GM23338 (cell line): ENCODE measurements around the gene FURIN. TPM values are rescaled to one million over a fixed set of nuclear protein-coding genes. Genes with fewer than 3 reads are reported as not detected.

Source experiments
- ATAC-seq: fragments of 200-7000 bp; cut with Tn5 transposase; 3 replicates; pipeline ENCODE4 v1.9.1; 2020
- DNase-seq: peaks from one replicate; pipeline ENCODE4 v3.0.0-alpha.2; 2015; ENCODE audit warnings: low spot score
- H2AFZ ChIP-seq: fragments of 200-600 bp; sonication (generic); 2 replicates; pipeline ENCODE4 v1.8.0; 2016; ENCODE audit warnings: antibody characterized with exemption, mild to moderate bottlenecking, moderate library complexity
- H3F3A ChIP-seq: fragments of 200-600 bp; sonication (generic); replicated peaks from 2 replicates; pipeline ENCODE4 v1.8.0; 2017; ENCODE audit warnings: antibody characterized with exemption, mixed run types, low read depth
- H3K27ac ChIP-seq: fragments of 200-600 bp; sonication (generic); 2 replicates; pipeline ENCODE4 v1.6.1; 2016; ENCODE audit warnings: low read depth
- H3K27me3 ChIP-seq: fragments of 200-600 bp; sonication (generic); 2 replicates; pipeline ENCODE4 v1.8.0; 2016; ENCODE audit warnings: mild to moderate bottlenecking, mixed run types, moderate library complexity; ENCODE audit not compliant: insufficient read depth
- H3K36me3 ChIP-seq: fragments of 200-600 bp; sonication (generic); 2 replicates; pipeline ENCODE4 v1.8.0; 2016; ENCODE audit warnings: mild to moderate bottlenecking; ENCODE audit not compliant: insufficient read depth
- H3K4me1 ChIP-seq: fragments of 200-600 bp; sonication (generic); 2 replicates; pipeline ENCODE4 v1.8.0; 2016; ENCODE audit warnings: mild to moderate bottlenecking, moderate library complexity; ENCODE audit not compliant: insufficient read depth
- H3K4me2 ChIP-seq: fragments of 200-600 bp; sonication (generic); 2 replicates; pipeline ENCODE4 v1.7.1; 2017; ENCODE audit warnings: mixed run types
- H3K4me3 ChIP-seq: fragments of 200-600 bp; sonication (generic); 2 replicates; pipeline ENCODE4 v1.6.1; 2016; ENCODE audit warnings: mixed run types
- H3K79me2 ChIP-seq: fragments of 200-600 bp; sonication (generic); replicated peaks from 2 replicates; pipeline ENCODE4 v1.8.0; 2017; ENCODE audit warnings: mild to moderate bottlenecking; ENCODE audit not compliant: insufficient read depth
- H3K9me2 ChIP-seq: fragments of 200-600 bp; sonication (generic); 2 replicates; pipeline ENCODE4 v1.8.0; 2017; ENCODE audit not compliant: insufficient read depth
- H4K20me1 ChIP-seq: fragments of 200-600 bp; sonication (generic); replicated peaks from 2 replicates; pipeline ENCODE4 v1.8.0; 2017; ENCODE audit warnings: mild to moderate bottlenecking; ENCODE audit not compliant: insufficient read depth
- H3K27ac Mint-ChIP-seq: 2 replicates; pipeline ENCODE4 v1.8.0; 2020; ENCODE audit warnings: inconsistent platforms, mild to moderate bottlenecking, moderate library complexity, mixed read lengths
- H3K27me3 Mint-ChIP-seq: 3 replicates; pipeline ENCODE4 v1.8.0; 2022; ENCODE audit warnings: low read depth, mild to moderate bottlenecking, moderate library complexity, mixed read lengths, inconsistent platforms; ENCODE audit not compliant: insufficient read depth, poor library complexity
- H3K36me3 Mint-ChIP-seq: 3 replicates; pipeline ENCODE4 v1.8.0; 2021; ENCODE audit warnings: low read depth, mild to moderate bottlenecking, inconsistent platforms, moderate library complexity, mixed read lengths
- H3K4me1 Mint-ChIP-seq: 3 replicates; pipeline ENCODE4 v1.8.0; 2020; ENCODE audit warnings: mild to moderate bottlenecking, inconsistent platforms, mixed read lengths
- H3K4me3 Mint-ChIP-seq: 3 replicates; pipeline ENCODE4 v1.8.0; 2021; ENCODE audit warnings: moderate library complexity, mild to moderate bottlenecking, inconsistent platforms, mixed read lengths
- H3K9me3 Mint-ChIP-seq: 3 replicates; pipeline ENCODE4 v1.8.0; 2020; ENCODE audit warnings: moderate library complexity, mild to moderate bottlenecking, inconsistent platforms, mixed read lengths
- EZH2phosphoT487 ChIP-seq: fragments of 200-600 bp; sonication (generic); IDR thresholded peaks from one replicate; pipeline ENCODE4 v1.8.1; 2018; ENCODE audit warnings: antibody characterized with exemption; ENCODE audit not compliant: unreplicated experiment
- JUNB ChIP-seq: IDR thresholded peaks from one replicate; pipeline ENCODE4 v1.6.1; 2016; ENCODE audit warnings: antibody characterized with exemption; ENCODE audit not compliant: unreplicated experiment
- NANOG ChIP-seq: IDR thresholded peaks from 2 replicates; pipeline ENCODE4 v1.6.1; 2016; ENCODE audit warnings: antibody characterized with exemption, borderline replicate concordance
- POLR2AphosphoS5 ChIP-seq: IDR thresholded peaks from 2 replicates; pipeline ENCODE4 v1.6.1; 2016; ENCODE audit warnings: antibody characterized with exemption, low read depth
- ZNF331 ChIP-seq: fragments of 250-450 bp; sonication (Bioruptor Pico); IDR thresholded peaks from 2 replicates; pipeline ENCODE4 v1.5.0; 2020; ENCODE audit warnings: low read depth, mild to moderate bottlenecking, moderate library complexity
- polyA plus RNA-seq: library from polyadenylated mRNA; unstranded; fragments of >200 nt; fragmentation: Nextera tagmentation; extraction: Ambion mirVana; gene quantifications from 2 replicates; pipeline ENCODE4 v1.2.1, GENCODE V29; 2016
- total RNA-seq: library from RNA; depleted of rRNA; stranded (reverse); fragments of >200 nt; shearing (Covaris generic); gene quantifications from 2 replicates; pipeline ENCODE4 v1.2.3, GENCODE V29; 2014
- TF ChIP-seq, protein P1 (sequence below): IDR thresholded peaks from one replicate; pipeline ENCODE4 v1.6.1; 2018; ENCODE audit warnings: antibody characterized with exemption; ENCODE audit not compliant: unreplicated experiment
- TF ChIP-seq, protein P2 (sequence below): fragments of 250-450 bp; sonication (Bioruptor Pico); IDR thresholded peaks from 2 replicates; pipeline ENCODE4 v1.5.0; 2020; ENCODE audit warnings: mild to moderate bottlenecking, moderate library complexity

Gene FURIN
- total and polyA plus RNA-seq, 2 experiments from 2014 or later = 6.3 to 20.9 TPM

DNA sequence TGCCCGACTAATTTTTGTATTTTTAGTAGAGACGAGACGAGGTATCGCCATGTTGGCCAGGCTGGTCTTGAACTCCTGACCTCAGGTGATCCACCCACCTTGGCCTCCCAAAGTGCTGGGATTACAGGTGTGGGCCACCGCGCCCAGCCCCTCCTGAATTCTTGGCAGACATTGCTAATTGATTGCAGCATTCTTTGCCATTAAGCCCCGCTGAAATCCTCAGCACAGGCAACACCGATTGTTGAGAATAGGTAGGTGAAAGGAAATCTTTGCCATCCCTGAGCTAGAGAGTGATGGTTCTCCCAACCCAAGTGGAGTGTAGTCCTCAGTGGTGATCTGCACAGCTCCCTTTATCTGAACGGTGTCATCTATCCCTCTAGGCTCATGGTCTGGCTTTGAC lies 36.4 kb downstream of the FURIN start:
- ATAC-seq (no peak), DNase-seq (no peak)
- Mint-ChIP-seq H3K9me3 (no peaks in the 10 kb centered on the region; the same call in 2 of the 3 replicates), H3K36me3 (peaks cover 11% of the 10 kb centered on the region), H3K4me1 (peaks cover 15% of the 10 kb centered on the region), H3K27me3 (peaks cover 24% of the 10 kb centered on the region), H3K4me3 (no peak overlapping the region), H3K27ac (no peak overlapping the region)
- peaks cover 24% of the 10 kb centered on the region for H3K27me3 ChIP-seq
- H3K36me3 ChIP-seq = no peaks in the 10 kb centered on the region
- no peak overlapping the region for H3K27ac ChIP-seq
- no peaks in the 10 kb centered on the region for H4K20me1 ChIP-seq
- H3K79me2 ChIP-seq = no peaks in the 10 kb centered on the region
- no peak overlapping the region for H2AFZ ChIP-seq
- H3K9me2 ChIP-seq = no peaks in the 10 kb centered on the region
- peaks cover 15% of the 10 kb centered on the region for H3F3A ChIP-seq
- peaks cover 18% of the 10 kb centered on the region for H3K4me1 ChIP-seq
- no peak for TF ChIP-seq JUNB
- TF ChIP-seq ZNF331 (CRISPR knock-in tag) = no peak
- TF ChIP-seq, protein P1, sequence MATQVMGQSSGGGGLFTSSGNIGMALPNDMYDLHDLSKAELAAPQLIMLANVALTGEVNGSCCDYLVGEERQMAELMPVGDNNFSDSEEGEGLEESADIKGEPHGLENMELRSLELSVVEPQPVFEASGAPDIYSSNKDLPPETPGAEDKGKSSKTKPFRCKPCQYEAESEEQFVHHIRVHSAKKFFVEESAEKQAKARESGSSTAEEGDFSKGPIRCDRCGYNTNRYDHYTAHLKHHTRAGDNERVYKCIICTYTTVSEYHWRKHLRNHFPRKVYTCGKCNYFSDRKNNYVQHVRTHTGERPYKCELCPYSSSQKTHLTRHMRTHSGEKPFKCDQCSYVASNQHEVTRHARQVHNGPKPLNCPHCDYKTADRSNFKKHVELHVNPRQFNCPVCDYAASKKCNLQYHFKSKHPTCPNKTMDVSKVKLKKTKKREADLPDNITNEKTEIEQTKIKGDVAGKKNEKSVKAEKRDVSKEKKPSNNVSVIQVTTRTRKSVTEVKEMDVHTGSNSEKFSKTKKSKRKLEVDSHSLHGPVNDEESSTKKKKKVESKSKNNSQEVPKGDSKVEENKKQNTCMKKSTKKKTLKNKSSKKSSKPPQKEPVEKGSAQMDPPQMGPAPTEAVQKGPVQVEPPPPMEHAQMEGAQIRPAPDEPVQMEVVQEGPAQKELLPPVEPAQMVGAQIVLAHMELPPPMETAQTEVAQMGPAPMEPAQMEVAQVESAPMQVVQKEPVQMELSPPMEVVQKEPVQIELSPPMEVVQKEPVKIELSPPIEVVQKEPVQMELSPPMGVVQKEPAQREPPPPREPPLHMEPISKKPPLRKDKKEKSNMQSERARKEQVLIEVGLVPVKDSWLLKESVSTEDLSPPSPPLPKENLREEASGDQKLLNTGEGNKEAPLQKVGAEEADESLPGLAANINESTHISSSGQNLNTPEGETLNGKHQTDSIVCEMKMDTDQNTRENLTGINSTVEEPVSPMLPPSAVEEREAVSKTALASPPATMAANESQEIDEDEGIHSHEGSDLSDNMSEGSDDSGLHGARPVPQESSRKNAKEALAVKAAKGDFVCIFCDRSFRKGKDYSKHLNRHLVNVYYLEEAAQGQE = no peak
- no peak for TF ChIP-seq NANOG
- TF ChIP-seq POLR2AphosphoS5 = no peak
- no peak for TF ChIP-seq EZH2phosphoT487
- TF ChIP-seq, protein P2, sequence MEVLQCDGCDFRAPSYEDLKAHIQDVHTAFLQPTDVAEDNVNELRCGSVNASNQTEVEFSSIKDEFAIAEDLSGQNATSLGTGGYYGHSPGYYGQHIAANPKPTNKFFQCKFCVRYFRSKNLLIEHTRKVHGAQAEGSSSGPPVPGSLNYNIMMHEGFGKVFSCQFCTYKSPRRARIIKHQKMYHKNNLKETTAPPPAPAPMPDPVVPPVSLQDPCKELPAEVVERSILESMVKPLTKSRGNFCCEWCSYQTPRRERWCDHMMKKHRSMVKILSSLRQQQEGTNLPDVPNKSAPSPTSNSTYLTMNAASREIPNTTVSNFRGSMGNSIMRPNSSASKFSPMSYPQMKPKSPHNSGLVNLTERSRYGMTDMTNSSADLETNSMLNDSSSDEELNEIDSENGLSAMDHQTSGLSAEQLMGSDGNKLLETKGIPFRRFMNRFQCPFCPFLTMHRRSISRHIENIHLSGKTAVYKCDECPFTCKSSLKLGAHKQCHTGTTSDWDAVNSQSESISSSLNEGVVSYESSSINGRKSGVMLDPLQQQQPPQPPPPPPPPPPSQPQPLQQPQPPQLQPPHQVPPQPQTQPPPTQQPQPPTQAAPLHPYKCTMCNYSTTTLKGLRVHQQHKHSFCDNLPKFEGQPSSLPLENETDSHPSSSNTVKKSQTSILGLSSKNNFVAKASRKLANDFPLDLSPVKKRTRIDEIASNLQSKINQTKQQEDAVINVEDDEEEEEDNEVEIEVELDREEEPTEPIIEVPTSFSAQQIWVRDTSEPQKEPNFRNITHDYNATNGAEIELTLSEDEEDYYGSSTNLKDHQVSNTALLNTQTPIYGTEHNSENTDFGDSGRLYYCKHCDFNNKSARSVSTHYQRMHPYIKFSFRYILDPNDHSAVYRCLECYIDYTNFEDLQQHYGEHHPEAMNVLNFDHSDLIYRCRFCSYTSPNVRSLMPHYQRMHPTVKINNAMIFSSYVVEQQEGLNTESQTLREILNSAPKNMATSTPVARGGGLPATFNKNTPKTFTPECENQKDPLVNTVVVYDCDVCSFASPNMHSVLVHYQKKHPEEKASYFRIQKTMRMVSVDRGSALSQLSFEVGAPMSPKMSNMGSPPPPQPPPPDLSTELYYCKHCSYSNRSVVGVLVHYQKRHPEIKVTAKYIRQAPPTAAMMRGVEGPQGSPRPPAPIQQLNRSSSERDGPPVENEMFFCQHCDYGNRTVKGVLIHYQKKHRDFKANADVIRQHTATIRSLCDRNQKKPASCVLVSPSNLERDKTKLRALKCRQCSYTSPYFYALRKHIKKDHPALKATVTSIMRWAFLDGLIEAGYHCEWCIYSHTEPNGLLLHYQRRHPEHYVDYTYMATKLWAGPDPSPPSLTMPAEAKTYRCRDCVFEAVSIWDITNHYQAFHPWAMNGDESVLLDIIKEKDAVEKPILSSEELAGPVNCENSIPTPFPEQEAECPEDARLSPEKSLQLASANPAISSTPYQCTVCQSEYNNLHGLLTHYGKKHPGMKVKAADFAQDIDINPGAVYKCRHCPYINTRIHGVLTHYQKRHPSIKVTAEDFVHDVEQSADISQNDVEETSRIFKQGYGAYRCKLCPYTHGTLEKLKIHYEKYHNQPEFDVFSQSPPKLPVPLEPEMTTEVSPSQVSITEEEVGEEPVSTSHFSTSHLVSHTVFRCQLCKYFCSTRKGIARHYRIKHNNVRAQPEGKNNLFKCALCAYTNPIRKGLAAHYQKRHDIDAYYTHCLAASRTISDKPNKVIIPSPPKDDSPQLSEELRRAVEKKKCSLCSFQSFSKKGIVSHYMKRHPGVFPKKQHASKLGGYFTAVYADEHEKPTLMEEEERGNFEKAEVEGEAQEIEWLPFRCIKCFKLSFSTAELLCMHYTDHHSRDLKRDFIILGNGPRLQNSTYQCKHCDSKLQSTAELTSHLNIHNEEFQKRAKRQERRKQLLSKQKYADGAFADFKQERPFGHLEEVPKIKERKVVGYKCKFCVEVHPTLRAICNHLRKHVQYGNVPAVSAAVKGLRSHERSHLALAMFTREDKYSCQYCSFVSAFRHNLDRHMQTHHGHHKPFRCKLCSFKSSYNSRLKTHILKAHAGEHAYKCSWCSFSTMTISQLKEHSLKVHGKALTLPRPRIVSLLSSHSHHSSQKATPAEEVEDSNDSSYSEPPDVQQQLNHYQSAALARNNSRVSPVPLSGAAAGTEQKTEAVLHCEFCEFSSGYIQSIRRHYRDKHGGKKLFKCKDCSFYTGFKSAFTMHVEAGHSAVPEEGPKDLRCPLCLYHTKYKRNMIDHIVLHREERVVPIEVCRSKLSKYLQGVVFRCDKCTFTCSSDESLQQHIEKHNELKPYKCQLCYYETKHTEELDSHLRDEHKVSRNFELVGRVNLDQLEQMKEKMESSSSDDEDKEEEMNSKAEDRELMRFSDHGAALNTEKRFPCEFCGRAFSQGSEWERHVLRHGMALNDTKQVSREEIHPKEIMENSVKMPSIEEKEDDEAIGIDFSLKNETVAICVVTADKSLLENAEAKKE (CRISPR knock-in tag) = no peak
- no peak overlapping the region for H3K4me3 ChIP-seq
- no peak overlapping the region for H3K4me2 ChIP-seq
